ENCODE results near the gene KREMEN1.

GRCh38 chr22:29166180-29166579, 93.3 kb downstream of the KREMEN1 start:
- TF ChIP-seq CTCF (IDR thresholded peaks at IDR 0.05) (no peak), EZH2 (IDR thresholded peaks at IDR 0.05) (no peak), EZH2phosphoT487 (IDR thresholded peaks at IDR 0.05) (no peak)

Data from neural progenitor cell (in vitro differentiated cells).